HG03108 (cell line): Measurements from ENCODE around the gene PCDH18.
"Not testable (repeated sequence)": the region's sequence is repeated elsewhere in the genome, so short reads cannot be mapped to it uniquely, and the experiment has no call there.

Experiments used
- ATAC-seq: cut with Tn5 transposase; IDR thresholded peaks from one replicate; pipeline ENCODE4 v1.9.1; 2021; ENCODE audit warnings: moderate library complexity; ENCODE audit not compliant: unreplicated experiment

Gene PCDH18, protein sequence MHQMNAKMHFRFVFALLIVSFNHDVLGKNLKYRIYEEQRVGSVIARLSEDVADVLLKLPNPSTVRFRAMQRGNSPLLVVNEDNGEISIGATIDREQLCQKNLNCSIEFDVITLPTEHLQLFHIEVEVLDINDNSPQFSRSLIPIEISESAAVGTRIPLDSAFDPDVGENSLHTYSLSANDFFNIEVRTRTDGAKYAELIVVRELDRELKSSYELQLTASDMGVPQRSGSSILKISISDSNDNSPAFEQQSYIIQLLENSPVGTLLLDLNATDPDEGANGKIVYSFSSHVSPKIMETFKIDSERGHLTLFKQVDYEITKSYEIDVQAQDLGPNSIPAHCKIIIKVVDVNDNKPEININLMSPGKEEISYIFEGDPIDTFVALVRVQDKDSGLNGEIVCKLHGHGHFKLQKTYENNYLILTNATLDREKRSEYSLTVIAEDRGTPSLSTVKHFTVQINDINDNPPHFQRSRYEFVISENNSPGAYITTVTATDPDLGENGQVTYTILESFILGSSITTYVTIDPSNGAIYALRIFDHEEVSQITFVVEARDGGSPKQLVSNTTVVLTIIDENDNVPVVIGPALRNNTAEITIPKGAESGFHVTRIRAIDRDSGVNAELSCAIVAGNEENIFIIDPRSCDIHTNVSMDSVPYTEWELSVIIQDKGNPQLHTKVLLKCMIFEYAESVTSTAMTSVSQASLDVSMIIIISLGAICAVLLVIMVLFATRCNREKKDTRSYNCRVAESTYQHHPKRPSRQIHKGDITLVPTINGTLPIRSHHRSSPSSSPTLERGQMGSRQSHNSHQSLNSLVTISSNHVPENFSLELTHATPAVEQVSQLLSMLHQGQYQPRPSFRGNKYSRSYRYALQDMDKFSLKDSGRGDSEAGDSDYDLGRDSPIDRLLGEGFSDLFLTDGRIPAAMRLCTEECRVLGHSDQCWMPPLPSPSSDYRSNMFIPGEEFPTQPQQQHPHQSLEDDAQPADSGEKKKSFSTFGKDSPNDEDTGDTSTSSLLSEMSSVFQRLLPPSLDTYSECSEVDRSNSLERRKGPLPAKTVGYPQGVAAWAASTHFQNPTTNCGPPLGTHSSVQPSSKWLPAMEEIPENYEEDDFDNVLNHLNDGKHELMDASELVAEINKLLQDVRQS

DNA sequence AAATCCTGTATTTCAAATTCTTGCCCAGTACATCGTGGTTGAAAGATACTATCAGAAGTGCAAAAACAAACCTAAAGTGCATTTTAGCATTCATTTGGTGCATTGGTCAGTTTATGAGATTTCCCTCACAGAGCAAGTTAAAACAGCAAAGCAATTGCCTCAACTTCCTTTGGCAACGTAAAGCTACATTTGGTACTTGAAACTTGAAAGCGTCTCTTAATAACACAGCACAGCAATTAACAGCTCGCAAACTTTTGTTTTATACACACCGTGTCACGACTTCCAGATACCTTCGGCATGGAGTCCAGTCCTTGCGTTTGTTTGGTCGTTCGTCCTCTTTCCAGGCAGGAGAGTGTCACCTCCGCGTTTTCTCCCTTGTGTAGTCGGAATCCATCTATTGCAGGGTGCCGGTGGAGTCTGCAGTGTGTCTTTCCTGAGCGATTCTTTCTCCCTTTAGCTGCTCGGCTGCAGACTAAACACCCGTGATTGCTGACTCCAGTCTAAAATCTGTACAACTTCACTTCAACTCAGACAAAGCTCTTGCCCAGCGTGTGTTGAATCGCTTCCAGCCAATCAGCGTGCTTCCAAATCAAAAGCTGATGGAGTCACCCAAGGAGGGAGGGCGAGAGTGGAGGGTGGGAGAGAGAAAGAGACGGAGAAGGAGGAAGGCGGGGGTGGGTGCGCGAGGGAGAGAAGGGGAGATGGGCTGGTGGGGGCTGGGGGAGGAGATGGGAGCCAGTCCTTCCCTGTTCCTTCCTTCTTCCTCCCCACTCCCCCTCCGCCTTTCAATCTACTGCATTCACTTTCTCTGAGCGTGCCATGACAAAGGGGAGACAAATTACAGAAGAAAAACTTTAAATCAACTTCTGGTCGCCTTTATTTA is at the start of gene PCDH18:
TSS of gene PCDH18 (minus strand) at position 509 of the 883 bp plus-strand sequence. CDS start at position 103, 406 bp downstream.
- no peak for ATAC-seq

DNA sequence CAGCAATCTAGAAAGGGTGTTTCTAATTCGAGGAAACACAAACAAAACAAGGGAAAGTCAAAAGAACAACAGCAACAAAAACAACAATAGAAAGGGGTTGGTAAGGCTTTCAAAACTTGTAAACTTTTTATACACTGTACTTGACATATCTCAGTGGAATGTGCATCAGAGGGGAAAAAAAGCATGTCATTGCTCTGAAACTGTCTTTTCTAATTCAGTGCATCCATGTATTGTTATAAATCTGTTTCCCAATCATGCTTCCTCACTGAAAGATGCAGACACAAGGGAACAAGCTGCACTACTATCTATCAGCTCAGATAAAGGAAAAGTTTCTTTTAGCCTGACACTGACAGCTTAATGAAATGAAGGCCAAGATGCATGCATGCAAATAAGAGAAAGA is 44.2 kb upstream of the PCDH18 start:
- ATAC-seq: no peak

DNA sequence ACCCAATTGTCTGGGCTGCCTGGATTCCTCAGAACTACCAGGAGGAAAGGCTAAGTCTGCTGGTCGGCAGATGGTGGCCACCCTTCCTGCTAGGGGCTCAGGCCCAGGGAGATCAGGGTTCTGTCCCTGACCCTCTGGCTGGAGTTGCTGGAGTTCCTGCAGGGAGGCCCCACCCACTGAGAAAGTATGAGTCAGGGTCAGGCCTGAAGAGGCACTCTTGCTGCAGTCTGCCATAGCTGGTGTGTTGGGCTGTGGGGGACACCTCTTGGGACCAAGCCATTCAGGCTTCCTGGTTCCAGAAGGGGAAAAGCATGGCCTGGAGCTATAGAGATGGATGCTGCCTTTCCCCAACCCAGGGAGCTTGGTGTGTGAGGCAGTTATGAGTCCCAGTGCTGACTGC is 40.4 kb upstream of the PCDH18 start:
- ATAC-seq: no peak

DNA sequence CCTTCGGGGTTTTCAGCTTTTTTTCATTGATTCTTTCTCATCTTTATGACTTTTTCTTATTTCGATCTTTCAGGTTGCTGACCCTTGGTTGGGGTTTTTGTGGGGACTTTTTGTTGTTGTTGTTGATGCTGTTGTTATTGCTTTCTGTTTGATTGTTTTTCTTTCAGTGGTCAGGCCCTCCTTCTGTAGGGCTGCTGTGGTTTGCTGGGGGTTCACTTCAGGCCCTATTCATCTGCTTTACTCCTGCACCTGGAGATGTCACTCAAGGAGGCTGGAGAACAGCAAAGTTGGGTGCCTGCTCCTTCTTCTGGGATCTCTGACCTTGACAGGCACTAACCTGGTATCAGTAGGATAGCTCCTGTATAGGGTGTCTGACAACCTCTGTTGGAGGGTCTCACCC is 39.9 kb upstream of the PCDH18 start:
- ATAC-seq: no peak

DNA sequence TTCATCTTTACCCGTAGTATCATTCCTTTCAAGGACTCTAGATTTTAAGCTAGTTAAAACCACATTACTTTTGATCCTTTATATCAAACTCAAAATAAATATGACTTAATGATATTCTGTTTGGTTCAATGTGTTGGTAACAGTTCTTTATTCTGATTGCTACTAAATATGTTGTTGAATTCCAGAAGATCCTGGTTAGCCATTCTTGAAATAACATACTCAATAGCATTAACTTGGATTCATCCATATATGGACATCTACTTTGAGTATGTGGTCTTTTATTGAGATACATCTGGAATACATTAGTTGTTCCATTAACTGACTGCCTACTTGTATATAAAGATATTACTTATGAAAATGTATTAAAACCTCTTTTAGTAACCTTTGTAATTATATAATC is 27.5 kb upstream of the PCDH18 start:
- no peak for ATAC-seq

DNA sequence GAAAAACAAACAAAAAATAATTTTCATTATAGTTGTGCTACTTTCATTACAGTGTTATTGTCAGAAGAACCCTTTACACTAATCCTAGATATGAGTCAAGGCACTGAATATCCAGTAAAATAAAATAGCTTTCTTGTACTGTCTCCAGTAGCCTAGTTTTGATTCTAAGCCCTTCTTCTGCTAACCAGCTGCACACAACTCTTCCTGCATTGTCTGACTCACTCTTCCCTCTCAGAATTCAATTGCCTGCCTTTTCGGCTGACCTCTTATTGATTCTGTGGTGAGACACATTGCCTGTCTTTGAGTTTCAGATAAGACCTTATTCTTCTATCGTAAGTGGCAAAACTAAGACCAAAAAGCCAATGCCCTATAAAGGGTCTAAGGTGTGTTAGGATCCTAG is 26.7 kb upstream of the PCDH18 start:
- no peak for ATAC-seq

DNA sequence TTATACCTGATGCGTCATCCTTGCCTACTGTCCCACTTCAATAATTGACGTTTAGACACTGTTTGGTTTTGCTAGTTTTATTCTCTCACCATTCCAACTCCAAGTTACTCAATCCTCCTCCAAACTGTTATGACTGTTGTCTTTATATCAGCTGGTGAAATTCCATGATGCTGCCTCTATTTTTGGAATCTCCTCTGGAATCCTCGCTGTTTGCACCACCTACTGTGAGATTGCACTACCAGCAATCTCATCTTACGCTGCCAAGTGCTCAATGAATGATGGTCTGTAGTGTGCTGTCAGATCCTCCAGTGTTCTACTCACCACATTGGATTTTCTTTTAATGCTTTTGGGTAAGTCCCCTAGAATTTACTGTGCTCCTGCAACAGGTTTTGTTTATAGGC is 13.2 kb upstream of the PCDH18 start:
- no peak for ATAC-seq

DNA sequence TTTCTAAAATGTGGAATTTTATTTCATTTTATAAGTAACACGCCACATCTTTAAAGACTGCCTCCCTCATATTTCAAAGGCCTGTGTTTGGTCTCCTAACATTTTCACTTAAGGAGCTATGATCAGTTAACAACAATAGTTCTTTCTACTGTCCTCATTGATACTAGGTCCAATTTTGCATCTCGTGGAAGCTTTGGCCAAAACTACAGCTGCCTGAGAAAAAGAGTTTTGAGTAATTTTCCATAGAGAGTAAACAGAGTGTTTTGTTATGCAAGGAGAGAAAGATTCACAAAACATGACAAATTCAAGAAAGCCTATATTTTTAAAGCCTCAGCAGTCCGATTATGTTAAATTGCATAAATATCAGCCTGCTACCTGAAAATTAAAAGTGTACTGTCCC is 11.4 kb upstream of the PCDH18 start:
- ATAC-seq: no peak

DNA sequence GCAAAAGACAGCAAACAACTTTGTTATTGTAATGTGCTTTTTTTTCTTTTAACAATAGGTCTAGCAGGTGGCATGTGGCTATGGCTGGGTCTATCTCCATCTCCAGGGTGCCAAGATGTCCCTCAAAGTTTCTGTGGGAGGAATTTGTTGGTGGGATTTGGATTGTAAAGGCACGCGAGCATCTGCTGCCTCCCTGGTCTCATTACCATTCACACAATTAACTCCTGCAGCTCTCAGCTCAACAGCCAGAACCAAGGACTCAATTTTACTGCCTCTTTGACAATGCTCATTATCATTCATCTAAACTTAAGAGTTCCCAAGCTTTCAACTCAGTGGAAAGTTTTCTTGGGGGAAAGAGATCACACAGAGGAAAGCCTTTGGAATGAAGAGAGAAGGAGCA is 10.9 kb upstream of the PCDH18 start:
- no peak for ATAC-seq

DNA sequence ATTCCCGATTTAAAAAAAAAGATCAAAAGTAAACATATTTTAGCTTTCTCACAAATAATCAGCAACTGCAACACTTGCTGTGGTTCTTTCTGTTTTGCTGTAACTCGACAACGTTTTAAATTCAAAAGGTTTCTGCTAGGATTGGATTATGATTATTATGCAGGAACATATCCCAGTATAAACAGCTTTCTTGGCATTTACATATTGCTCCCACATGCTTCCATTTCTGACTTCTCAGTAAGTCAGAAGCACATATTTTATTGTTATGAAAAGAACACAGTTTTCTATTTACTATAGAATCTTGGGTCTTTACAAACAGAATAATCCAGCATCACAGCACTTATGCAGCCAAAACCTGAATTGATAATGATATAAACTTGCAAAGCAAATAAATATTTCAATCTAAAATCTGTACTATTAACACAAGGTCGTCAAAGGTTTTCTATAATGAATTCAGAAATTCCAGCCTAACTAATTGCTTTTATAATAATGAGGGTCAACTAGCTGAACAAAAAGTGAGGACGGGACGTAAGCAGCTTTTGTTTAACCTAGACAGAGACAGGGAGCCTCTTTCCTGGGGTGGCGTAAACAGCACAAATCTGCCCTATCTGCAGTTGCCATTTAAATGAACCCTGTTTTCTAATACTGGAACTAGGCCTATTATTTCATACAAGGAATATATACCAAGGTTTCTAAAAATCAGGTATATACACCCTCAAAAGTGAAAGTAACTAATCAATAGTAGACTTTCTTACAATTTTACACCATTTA is 9.8 kb upstream of the PCDH18 start:
- ATAC-seq: no peak

DNA sequence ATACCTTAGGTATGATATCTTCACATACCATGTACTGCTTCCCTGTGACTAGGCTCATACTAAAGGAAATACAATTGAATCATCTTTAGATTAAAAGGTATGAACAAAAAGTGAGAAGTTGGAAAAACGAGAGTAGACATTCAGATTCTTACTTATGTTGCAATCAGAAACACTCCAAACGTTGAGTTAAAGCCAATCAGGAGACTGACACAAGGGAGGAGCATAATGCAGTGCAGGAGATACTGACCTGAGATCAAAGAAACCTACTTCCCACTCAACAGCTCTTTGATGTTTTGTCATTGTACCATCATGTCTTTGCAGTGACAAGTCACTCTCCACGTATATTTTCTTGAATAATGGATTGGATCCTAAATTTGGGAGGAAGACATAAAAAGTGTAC is 8.9 kb upstream of the PCDH18 start:
- ATAC-seq: no peak

DNA sequence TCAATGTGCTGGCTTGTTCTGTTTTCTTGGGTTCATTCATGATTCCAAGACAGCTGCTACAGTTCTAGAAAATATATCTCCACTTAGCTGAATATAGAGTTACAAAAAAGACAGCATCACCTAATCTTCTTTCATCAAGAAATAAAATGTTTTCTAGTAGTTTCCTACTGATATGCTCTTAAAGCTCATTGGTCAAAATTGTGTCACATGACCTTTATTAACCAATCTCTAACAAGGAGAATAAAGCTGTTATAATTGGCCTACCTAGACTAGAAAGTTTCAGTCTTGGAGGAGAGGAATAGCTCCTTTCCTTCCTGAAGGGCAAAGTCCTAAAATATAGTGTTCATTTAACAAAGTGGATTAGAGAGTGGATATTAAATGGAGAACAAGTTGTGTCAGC is 8.1 kb upstream of the PCDH18 start:
- no peak for ATAC-seq

DNA sequence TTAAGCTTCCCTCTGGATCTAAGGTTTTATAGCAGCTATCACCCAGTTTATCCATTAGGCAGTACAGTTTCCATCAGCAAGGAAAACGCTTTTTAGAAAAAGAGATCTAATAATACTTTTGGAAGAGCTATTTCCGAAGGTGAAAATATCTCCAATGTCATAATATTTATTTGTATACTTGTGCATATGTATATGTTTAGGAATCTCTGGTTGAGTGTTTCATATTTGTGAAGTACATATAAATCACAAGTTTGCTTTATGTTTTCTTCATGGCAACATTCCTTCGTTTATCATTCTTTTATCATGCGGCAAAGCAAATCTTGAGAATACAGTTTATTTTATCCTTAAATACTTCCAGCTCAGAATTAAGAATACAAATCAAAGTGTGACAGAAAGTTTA is 6.2 kb upstream of the PCDH18 start:
- no peak for ATAC-seq

DNA sequence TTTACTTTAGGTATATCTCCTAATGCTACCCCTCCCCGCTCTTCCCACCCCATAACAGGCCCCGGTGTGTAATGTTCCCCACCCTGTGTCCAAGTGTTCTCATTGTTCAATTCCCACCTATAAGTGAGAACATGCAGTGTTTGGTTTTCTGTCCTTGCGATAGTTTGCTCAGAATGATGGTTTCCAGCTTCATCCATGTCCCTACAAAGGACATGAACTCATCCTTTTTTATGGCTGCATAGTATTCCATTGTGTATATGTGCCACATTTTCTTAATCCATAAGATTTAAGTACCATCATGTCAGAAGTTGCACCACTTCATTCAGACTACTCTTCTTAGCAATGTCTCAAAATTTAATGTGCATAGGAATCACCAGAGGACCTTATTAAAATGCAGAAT is 5.5 kb upstream of the PCDH18 start:
- not testable (repeated sequence) for ATAC-seq

DNA sequence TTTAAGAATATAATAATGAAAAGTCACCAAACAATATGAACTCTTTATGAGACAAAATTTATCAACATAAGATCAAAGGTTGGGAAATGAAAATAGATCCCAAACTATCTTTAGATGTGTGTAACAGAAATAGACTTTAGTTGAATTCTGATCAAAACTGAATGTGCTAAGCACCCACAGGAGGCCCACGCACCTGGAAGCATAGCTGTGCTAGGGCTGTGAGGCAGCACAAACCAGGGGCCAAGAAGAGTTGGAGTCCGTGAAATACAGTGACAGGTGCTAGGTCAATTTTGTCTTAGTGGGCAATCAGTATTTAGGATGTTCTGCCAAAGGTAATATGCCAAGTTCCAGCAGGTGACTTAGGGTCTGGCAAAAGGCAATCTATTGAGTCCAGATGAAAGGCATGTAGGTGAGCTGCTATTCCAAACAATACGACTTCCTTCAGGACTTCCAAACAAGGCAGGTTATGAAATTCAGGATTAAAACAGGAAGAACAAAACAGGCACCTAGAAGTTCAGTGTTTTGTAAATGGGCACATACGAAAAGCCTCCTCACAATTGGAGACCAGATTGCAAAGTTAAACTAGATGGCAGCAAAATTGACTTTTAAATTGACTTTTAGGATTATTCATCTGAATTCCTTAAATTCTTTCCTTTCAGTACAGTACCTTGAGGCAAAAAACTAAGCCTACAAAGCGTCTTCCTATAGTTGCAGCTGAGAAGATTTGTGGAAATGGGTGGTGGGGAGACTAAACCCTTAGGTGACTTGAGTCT is 4.7 kb upstream of the PCDH18 start:
- ATAC-seq: no peak

DNA sequence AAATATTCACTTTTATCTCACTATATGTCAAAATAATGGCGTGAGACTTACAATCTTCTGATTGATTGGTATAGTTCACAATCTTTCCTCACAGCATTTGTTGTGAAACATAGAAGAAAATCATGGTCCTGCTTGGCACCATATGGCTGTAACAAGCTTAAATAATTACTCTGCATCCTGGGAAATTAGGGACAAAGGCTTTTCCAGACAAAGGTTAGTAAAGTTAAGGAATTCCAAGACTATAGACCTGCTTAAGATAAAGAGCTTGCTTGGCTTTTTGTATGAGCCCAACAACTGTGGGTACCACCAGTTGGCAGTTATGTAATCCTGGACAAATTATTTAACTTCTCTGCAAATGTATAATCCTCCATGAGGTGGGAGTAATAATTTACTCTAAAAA is 3.4 kb upstream of the PCDH18 start:
- ATAC-seq: no peak

DNA sequence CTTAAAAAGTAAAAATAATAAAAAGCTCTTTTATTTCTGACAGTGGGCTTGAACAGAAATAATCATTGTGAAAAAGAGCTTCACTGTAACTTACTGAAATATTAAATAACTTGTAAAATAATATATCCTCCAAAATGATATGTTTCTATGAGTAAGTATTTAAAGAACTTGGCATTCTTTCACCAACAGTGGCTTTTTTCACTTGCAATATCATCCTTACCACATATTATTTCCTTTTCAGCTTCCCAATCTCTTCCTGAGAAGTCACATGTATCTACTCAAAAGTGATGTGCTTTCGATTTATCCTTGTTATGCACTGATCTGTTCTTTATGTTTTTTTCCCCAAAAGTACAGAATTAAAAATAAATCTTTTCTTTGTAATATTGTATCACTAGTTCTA is 2.2 kb upstream of the PCDH18 start:
- ATAC-seq: no peak

DNA sequence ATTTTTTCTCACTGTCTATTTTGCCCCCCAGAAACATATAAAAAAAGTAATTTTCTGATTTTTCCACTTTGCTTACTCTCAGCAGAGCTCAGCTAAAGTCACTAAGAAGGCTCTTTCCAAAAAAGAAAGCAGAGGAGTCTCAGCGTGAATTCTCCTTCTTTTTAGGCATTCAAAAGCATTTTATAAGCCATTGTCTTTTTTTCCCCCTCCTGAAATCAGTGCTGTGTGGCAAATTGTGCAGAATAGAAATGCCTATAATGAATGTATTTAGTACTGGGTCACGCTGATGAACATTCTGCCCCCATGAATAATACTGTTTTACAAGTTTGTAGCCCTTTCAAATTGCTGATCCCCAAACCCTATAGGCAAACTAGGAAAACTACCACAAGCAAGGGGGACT is 1.6 kb upstream of the PCDH18 start:
- no peak for ATAC-seq

DNA sequence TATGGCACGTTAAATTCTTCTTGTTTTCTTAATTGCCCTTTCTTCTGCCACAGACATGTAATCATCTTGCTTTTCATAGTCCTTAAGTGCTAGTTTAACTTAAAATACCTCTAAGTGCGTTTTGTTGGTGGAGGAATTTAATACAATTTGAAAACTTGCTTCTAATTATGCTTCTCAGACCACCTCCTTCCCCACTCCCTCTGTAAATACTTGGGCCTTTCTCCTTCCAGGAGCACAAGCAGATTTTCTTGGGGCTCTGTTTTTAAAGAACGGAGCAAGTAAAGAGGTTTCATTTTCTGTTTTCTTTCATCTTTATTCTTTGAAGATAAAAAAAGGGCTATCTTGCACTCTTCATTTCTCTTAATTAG is 559 bp upstream of the PCDH18 start:
- no peak for ATAC-seq
